Left renal pelvis (tissue), 4 donors: Measurements from ENCODE around the gene CMTM3. TPM values are rescaled to one million over a fixed set of nuclear protein-coding genes. Genes with fewer than 3 reads are reported as not detected.
"Not testable (repeated sequence)": the region's sequence is repeated elsewhere in the genome, so short reads cannot be mapped to it uniquely, and the experiment has no call there.

Source experiments
- DNase-seq, 4 donors: peaks; one replicate each; pipeline ENCODE4 v3.0.0-alpha.2; 2013; ENCODE audit warnings: low read depth in 4 of 4, low spot score in 3 of 4
- polyA plus RNA-seq, 4 donors: library from polyadenylated mRNA; unstranded; fragments of 120-200 nt; gene quantifications; one replicate each; pipeline ENCODE4 v1.2.1, GENCODE V29; 2013; ENCODE audit not compliant: insufficient read length in 4 of 4

The CMTM3 gene
- polyA plus RNA-seq, 4 donors: 61.2 to 84.7 (median 70.0) TPM

DNA sequence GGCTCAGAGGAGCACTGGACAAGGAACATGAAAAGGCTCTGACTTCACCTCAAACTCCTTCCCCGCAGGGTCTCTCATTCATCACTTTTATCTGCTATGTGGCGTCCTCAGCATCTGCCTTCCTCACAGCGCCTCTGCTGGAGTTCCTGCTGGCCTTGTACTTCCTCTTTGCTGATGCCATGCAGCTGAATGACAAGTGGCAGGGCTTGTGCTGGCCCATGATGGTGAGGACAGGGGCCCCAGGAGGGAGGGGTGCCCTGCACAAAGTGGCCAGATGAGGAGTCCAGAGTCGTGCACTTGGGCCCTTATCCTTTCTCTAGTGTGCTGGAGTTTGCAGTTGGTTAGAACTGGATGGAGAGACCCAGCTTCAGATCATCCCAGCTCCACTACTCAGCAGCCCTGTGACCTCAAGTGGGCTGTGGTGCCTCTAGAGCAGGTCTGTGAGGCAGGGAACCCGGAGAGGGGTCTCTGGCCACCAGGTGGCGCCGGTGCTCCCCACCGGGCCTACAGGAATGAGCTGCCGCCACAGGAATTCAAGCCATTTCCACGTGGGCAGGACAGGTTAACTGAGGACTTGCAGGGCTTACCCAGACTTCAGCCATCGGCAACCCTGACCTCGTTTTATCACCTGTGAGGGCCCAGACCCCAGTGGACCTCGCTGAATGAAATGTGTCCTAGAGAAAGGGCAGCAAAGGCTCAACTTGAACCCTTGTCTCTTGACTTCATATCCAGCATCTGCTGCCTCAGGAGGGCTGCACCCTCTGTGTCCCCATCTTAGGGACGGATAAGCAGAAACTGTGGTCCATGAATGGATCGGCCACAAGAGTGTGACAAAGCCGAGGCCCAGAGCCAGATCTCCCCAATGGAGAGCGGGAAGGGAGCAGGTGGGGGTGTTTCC, 4.0 kb downstream of the CMTM3 start:
- DNase-seq: peak in 3 of 4 donors; percentile 60 to 73 (median 70)

DNA sequence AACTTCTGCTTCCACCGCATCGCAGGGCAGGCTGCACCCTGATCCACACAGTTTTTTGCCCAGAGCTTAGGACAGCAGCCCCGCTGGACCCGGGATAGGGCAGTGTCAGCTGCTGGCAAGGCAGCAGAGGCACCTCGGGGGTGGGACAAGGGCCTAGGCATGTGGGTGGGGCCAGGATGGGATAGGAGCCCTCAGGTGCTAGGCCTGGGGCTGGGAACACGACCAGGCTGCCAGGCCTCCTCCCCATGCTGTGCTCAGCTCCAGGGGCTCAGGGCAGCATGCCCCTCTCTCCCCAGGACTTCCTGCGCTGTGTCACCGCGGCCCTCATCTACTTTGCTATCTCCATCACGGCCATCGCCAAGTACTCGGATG, 4.6 kb downstream of the CMTM3 start:
- no peak for DNase-seq

GRCh38 chr16:66610111-66610820, 5.8 kb downstream of the CMTM3 start:
- DNase-seq: no peak

DNA sequence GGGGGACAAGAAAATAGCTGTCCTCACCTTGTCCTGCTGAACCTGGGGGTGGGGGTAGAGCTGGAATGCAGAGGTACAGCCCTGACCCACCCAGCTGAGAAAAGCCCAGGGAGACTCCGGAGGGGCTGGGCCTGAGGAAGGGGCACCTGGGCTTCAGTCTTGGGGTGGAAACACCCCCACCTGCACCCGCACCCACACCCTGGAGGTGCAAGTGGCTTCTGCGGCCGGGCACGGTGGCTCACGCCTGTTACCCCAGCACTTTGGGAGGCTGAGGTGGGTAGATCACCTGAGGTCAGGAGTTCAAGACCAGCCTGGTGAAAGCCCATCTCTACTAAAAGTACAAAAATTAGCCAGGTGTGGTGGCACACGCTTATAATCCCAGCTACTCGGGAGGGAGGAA, 7.4 kb downstream of the CMTM3 start:
- not testable (repeated sequence) for DNase-seq

DNA sequence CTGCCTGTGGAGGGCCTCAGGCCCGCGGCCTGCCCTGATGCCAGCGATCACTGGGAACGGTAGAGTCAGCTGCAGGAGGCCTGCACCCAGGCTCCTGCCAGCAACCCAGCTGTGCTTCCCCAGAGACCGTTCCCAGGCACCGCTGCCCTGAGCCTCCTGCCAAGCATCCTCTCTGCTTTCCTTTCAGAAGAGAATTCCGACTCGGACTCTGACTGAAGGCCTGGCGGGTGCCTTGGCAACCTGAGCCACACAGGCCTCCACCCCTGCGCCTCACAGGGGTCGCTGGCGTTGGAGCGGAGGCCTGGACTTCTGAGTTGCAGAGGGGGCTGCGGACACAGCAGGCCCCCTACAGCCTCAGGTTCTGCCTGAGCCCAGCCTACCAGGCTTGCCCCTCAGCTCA, 7.9 kb downstream of the CMTM3 start:
- no peak for DNase-seq

DNA sequence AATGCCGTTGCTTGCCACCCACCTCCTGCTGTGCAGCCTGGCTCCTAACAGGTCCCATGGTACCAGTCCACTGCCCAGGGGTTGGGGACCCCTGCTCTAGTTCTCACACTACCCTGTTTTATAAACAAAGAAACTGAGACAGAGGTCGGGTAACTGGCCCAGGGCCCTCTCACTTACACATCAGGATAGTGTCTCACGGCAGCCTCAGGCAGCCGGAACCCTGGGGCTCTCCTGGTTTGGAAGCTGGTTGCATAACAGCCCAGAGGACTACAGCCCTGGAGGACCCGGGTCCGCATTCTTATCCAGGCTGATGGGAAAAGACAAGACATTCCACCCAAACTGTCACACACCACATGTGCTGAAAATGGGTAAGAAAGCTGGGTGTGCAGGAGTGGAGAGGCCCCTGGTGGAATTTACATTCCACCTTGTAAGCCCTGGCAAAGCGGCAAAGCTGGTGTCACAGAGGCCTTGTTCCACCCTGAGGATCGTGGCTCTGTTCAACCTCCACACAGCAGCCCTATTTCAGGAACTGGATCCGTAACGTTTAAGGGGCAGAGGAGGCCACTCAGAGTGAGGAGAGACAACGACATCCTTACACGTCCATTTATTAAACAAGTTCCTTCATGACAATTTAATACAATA, 9.8 kb downstream of the CMTM3 start:
- DNase-seq: no peak

- DNase-seq: no peak
Measured at GRCh38 chr16:66616169-66616568, 11.7 kb downstream of the CMTM3 start.

GRCh38 chr16:66616592-66616991, 12.1 kb downstream of the CMTM3 start:
- no peak for DNase-seq

DNA sequence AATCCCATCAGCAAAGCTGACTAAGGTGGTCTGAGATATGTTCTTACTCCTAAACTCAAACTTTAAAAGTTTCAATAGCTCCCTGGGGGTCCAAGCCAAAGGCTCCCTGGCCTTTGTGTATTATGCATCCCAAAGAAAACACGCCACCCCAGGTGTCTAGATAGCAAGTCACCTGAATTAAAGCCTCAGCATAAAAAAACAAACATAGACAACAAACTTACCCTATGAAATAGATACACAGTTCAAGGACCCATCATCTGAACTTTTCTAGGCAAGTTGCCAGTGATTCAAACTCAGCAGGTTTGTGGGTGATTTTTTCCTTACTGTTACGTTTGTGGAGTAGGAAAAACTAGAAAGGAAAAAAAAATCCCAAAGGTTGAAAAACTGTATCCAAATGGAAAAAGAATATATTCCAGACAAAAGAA, 12.5 kb downstream of the CMTM3 start:
- no peak for DNase-seq

DNA sequence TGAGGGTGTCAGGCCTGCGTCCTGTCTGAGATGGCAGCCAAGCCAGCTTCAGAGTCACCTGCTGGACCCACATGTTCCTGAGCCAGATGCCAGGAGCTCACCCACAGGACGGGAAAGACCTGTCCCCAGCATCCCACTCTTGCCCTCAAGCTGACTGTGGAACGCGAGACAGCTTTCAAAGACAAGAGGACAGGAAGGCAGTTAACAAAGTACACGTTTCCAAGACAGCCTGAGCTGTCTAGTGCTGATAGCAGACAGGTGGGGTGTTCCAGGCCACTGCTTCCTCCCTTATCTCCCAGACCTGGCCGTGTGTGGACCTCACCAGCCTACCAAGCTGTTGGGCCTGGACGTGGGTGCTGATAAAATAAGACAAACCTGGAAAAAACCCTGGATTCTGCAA, 13.2 kb downstream of the CMTM3 start:
- no peak for DNase-seq

GRCh38 chr16:66618588-66619375, 14.3 kb downstream of the CMTM3 start:
- no peak for DNase-seq

DNA sequence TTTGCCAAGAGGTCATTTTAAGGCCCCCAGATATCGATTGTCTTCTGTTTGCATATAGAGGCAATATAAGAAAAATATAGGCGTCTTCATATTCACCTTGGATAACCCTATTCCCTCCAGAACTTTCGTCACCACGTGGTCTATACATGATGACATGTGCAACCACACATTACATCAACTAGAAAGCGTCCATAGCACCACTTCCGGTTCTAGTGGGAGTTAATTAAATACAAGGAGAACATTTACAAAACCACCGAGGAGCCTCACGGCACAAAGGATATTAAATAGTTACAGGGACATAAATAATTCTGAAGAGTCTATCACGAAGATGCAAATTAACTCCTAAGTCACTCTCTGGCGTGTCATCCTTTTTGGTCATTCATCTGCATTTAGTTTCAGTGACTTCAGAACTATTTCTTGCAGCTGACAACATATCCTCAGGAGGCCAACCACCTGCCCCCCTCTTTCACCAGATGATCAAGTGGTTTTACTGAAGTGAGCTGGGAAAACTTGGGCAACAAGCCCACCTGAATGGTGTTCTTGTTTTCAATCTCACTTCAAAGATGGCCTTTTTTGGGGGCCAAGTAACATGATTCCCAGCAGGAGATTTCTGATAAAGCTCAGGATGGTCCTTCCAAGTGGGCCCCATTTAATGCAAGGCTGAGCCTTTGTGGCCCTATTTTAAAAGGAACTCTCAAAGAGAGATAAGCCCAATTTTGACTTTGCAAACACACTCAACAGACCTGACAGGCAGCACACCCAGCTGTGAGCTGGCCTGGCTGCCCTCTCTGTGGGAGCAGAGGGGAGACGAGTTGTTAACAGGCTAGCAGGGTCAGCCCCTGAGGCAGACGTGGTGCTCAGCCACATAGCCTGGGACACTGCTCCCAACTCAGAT, 15.3 kb downstream of the CMTM3 start:
- DNase-seq: no peak

- DNase-seq: no peak
Measured at GRCh38 chr16:66620429-66620795, 15.9 kb downstream of the CMTM3 start.

DNA sequence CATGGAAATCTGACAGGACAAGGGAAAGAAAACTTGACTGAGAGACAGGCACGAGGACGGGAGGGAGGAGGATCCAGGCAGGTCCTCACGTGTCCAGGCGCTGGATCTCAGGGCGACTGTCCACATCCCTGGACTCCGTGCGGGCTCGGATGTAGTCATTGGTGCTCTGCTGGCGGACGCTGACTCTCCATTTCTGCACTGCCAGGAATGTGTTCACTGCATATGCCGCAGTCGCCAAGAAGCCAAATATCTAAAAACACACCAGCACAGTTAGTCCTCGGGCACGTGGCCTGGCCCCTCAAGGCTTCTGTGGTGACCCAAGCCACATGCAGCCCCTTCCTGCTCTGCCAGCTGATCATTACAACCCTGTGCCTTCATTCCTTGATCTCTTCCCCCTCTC, 17.5 kb downstream of the CMTM3 start:
- no peak for DNase-seq

DNA sequence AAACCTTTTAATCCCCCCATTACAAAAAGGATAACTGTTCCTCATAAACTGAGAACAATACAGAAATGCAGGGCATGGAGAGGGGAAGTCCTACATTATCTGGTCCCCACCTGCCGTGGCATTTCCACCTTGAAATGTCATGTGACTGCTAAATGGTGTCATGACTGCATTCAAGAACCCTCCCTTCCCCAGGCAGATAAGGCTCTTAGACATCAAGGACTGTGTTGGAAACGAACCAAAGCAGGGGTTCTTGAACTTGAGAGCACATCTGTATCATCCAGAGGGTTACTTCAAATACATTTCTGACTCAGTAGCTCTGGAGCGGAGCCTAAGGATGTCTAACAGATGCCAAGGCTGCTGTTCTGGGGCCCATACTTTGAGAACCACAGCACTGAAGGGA, 18.4 kb downstream of the CMTM3 start:
- DNase-seq: no peak

DNA sequence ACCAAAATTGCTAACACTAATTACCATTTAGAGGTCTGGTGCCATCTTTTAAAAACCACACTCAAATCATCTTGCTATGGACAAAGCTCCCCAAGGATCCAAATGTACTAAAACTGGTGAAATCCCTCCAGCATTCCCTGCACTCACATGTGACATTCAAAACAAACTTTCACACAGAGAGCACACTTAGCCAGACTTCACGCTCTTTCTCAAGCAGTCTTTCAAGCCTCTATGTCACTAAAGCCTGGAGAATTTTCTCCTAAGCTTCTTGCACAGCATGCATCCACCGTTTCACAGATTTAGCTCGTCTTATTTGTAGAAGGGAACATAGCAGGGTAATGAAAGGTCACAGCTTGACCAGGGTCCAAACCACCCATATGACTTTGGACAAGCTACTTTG, 19.3 kb downstream of the CMTM3 start:
- DNase-seq: no peak

GRCh38 chr16:66627611-66628378, 23.3 kb downstream of the CMTM3 start:
- not testable (repeated sequence) for DNase-seq

DNA sequence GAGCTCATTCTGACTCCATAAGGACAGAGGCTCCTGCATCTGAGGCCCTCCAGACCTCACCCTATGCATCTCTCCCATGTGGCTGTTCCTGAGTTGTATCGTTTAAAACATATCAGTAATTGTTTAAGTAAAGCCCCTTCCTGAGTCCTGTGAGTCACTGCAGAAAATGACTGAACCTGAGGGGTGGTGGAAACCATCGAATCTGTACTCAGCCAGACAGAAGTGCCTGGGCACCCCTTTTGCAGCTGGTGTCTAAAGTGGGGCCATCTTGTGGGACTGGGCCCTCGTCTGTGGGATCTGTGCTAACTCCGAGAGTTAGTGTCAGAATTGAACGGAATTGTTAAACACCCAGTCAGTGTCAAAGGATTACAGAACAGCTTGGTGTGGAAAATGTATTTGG, 25.4 kb downstream of the CMTM3 start:
- DNase-seq: no peak
